Sigmoid colon (tissue), 7 donors: ENCODE results near the gene IQCE. TPM values are rescaled to one million over a fixed set of nuclear protein-coding genes. Genes with fewer than 3 reads are reported as not detected.

Source experiments
- DNase-seq: peaks from one replicate; pipeline ENCODE4 v3.0.0-alpha.2; 2019
- H3K27ac ChIP-seq, 4 donors: fragments of 200-600 bp; sonication (generic); one replicate each; pipeline ENCODE4 v1.5.1; 2016 to 2019; ENCODE audit warnings: mild to moderate bottlenecking in 1 of 4
- H3K27me3 ChIP-seq, 3 donors: fragments of 200-600 bp; sonication (generic); one replicate each; pipeline ENCODE4 v1.5.1; 2019; ENCODE audit warnings: mild to moderate bottlenecking in 1 of 3
- H3K36me3 ChIP-seq, 4 donors: fragments of 200-600 bp; sonication (generic); one replicate each; pipeline ENCODE4 v1.5.1; 2016 to 2019
- H3K4me1 ChIP-seq, 4 donors: fragments of 200-600 bp; sonication (generic); one replicate each; pipeline ENCODE4 v1.5.1; 2017 to 2019
- H3K4me3 ChIP-seq, 4 donors: fragments of 200-600 bp; sonication (generic); one replicate each; pipeline ENCODE4 v1.5.1; 2017 to 2019; ENCODE audit warnings: mild to moderate bottlenecking in 2 of 4, moderate library complexity in 1 of 4
- H3K9me3 ChIP-seq, 4 donors: fragments of 200-600 bp in 3 of 4; sonication (generic) in 3 of 4; one replicate each; pipeline versions ENCODE4 v1.5.1 to v1.6.1; 2013 to 2019
- EP300 ChIP-seq, 4 donors: sonication (generic); formaldehyde crosslinking; IDR thresholded peaks; one replicate each; pipeline ENCODE4 v1.6.1; 2017; ENCODE audit warnings: antibody characterized with exemption in 4 of 4
- POLR2A ChIP-seq, 2 donors: fragments of 450-650 bp; IDR thresholded peaks; one replicate each; pipeline ENCODE4 v1.6.1; 2016; ENCODE audit warnings: antibody characterized with exemption in 2 of 2, mild to moderate bottlenecking in 2 of 2, moderate library complexity in 2 of 2
- POLR2AphosphoS5 ChIP-seq, 4 donors: sonication (generic); formaldehyde crosslinking; IDR thresholded peaks; one replicate each; pipeline ENCODE4 v1.6.1; 2017; ENCODE audit warnings: antibody characterized with exemption in 4 of 4
- WGBS, 2 donors: extraction: QIAGEN DNeasy Blood & Tissue Kit; methylation state at CpG; one replicate each; pipeline ENCODE4 v1.1.7; 2013; 5-methylcytosine and 5-hydroxymethylcytosine counted together
- intact Hi-C: fragments of 100-400 bp; cut with DNase I; formaldehyde crosslinking; loops from one replicate; pipeline ENCODE4 v1.15.1; 2023
- polyA plus RNA-seq, 3 donors: library from polyadenylated mRNA; stranded (reverse); fragments of 200-250 nt; gene quantifications; one replicate each; pipeline ENCODE4 v1.2.3, GENCODE V29; 2013
- total RNA-seq, 4 donors: library from RNA; depleted of rRNA; stranded (reverse); fragments of >200 nt; gene quantifications; one replicate each; pipeline ENCODE4 v1.1.0, GENCODE V29; 2016
- TF ChIP-seq, protein P1 (sequence below), 4 experiments: fragments of 450-650 bp in 3 of 4; fragments of 200-600 bp in 1 of 4; IDR thresholded peaks; one replicate each; pipeline ENCODE4 v1.5.1; 2016 to 2019; ENCODE audit warnings: antibody characterized with exemption in 4 of 4, mild to moderate bottlenecking in 3 of 4, moderate library complexity in 2 of 4
- donor health status: healthy with polysubstance abuse.
- donor health status: Bipolar disorder and iron deficiency.
- donor health status: healthy.

IQCE gene, protein sequence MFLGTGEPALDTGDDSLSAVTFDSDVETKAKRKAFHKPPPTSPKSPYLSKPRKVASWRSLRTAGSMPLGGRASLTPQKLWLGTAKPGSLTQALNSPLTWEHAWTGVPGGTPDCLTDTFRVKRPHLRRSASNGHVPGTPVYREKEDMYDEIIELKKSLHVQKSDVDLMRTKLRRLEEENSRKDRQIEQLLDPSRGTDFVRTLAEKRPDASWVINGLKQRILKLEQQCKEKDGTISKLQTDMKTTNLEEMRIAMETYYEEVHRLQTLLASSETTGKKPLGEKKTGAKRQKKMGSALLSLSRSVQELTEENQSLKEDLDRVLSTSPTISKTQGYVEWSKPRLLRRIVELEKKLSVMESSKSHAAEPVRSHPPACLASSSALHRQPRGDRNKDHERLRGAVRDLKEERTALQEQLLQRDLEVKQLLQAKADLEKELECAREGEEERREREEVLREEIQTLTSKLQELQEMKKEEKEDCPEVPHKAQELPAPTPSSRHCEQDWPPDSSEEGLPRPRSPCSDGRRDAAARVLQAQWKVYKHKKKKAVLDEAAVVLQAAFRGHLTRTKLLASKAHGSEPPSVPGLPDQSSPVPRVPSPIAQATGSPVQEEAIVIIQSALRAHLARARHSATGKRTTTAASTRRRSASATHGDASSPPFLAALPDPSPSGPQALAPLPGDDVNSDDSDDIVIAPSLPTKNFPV
- total RNA-seq (10 to 100 TPM in 2 of 4 donors, 1 to 10 TPM in 2; 6.4 to 22.4 (median 11.8) TPM), polyA plus RNA-seq (10 to 100 TPM in 1 of 3 donors, 1 to 10 TPM in 2; 8.1 to 19.6 (median 9.6) TPM)

DNA sequence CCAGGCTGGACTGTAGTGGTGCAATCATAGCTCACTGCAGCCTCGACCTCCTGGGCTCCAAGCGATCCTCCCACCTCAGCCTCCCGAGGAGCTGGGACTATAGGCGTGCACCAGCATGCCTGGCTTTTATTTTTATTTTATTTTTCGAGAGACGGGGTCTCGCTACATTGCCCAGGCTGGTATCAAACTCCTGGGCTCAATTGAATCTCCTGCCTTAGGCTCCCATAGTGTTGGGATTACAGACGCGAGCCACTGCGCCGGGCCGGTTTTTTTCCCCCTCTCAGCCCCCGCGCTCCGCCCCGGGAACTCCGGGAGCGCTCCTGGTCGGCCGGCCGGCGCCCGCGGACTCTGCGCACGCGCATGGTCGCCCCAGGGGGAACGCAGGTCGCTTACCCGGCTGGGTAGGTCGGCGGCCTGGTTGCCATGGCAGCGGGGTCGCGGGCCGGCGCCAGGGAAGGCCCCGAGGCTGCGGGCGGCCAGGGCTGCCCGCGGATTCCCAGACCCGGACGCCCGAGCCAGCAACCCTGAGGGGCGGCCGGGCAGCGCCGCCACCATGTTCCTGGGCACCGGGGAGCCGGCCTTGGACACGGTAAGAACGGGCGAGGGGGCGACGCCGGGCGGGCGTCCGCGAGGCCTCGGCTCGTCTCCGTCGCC lies at the start of gene IQCE:
Gene IQCE, plus strand, starts transcription at position 351 of the 654 bp plus-strand sequence. Its CDS starts 203 bp downstream, at position 554.
- peak within 1 kb of the TSS; percentile 66 to 86 (median 70) for H3K27ac ChIP-seq
- no peaks in the 10 kb centered on the region for H3K9me3 ChIP-seq
- peaks cover 0 to 39% (median 35%) of the 10 kb centered on the region in 4 donors for H3K4me1 ChIP-seq
- TF ChIP-seq, protein P1, sequence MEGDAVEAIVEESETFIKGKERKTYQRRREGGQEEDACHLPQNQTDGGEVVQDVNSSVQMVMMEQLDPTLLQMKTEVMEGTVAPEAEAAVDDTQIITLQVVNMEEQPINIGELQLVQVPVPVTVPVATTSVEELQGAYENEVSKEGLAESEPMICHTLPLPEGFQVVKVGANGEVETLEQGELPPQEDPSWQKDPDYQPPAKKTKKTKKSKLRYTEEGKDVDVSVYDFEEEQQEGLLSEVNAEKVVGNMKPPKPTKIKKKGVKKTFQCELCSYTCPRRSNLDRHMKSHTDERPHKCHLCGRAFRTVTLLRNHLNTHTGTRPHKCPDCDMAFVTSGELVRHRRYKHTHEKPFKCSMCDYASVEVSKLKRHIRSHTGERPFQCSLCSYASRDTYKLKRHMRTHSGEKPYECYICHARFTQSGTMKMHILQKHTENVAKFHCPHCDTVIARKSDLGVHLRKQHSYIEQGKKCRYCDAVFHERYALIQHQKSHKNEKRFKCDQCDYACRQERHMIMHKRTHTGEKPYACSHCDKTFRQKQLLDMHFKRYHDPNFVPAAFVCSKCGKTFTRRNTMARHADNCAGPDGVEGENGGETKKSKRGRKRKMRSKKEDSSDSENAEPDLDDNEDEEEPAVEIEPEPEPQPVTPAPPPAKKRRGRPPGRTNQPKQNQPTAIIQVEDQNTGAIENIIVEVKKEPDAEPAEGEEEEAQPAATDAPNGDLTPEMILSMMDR (IDR thresholded peaks at IDR 0.05) = no peak
- TF ChIP-seq POLR2AphosphoS5 (IDR thresholded peaks at IDR 0.05) = peak in 3 of 4 donors; percentile 39 to 66 (median 56)
- H3K27me3 ChIP-seq = no peaks in the 10 kb centered on the region
- H3K4me3 ChIP-seq = peak within 1 kb of the TSS; percentile 54 to 100 (median 84)
- H3K36me3 ChIP-seq = no peaks in the 10 kb centered on the region
- peak; percentile 97 for DNase-seq
- intact Hi-C loops = loop anchor here (5.0 kb wide), 5 partner anchors 74 to 284 kb away; partner anchors contain the start of genes CHST12, EIF3B, GNA12 and TTYH3
- WGBS, 2 donors = 1 to 2% methylated on average over 66 of the region's 66 CpGs

DNA sequence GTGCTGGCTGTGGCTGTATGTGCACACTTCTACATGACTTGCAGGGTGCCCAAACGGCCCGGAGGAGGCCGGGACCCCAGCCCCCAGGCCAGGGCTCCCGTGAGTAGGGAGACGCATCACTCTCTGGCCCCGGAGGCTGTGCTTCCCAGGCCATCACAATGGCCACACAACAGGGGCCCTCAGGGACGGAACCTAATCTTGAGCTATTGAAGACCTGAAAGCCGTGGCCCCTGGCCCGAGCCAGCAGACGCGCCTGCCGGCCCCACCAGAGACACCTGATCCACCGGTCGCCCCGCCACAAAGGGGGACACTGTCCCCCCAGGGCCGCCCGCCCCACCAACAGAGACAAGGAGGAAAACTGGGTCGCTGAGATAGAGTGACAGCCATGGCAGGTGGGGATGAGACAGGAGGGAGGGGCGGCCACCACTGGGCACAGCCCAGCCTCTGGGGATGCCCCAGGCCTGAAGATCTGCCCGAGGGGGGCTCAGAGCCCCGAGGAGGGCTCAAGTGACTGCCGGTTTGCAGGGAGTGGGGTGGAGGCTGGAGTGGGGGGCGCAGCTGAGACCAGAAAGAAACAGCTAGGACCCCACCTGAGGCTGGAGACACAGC lies 49.4 kb upstream of the IQCE start:
- Histone ChIP-seq H3K4me3 (no peak overlapping the region), H3K4me1 (peaks cover 0 to 16% (median 10%) of the 10 kb centered on the region in 4 donors), H3K36me3 (no peaks in the 10 kb centered on the region), H3K27me3 (no peaks in the 10 kb centered on the region), H3K27ac (no peak overlapping the region), H3K9me3 (no peaks in the 10 kb centered on the region)
- intact Hi-C loops = no loop called here
- WGBS, 2 donors = 77 to 84% methylated on average over 23 of the region's 23 CpGs
- DNase-seq = no peak
- no peak for TF ChIP-seq POLR2A (IDR thresholded peaks at IDR 0.05)
- TF ChIP-seq EP300 (IDR thresholded peaks at IDR 0.05) = no peak
- TF ChIP-seq, protein P1 (IDR thresholded peaks at IDR 0.05) = no peak
- TF ChIP-seq POLR2AphosphoS5 (IDR thresholded peaks at IDR 0.05) = no peak

DNA sequence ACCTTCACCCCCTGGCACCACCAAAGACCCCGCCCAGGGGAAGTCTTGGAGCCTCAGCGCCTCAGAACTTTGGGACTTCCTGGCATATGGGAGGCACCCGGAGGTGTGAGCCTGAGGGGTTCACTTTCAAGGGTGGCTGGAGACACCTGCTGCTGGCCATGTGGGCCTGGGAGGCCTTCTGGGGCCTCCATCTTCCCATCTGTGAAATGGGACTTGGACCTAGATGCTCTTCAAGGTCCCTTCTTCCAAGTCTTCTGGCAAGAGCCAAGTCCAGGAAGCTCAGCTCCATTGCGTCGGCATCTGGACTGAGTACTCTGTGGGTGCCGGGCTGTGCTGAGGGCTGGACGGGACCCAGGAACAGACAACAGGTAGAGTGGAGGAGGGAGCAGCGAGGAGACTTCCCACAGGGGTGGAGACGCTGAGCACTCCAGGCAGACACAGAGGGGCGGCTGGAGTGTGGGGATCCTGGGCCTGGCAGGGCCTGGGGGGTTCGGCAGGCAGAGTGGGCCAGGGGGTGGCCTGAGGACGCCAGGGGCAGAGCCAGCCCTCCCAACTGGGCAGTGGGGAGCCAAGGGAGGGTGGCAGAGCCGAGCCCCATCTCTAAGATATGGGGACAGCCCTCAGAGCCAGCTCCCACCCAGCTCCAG lies 48.5 kb upstream of the IQCE start:
- Histone ChIP-seq H3K36me3 (no peaks in the 10 kb centered on the region), H3K27me3 (no peaks in the 10 kb centered on the region), H3K27ac (peak overlapping the region in 2 of 4 donors; percentile 26 to 49), H3K4me1 (peaks cover 0 to 16% (median 10%) of the 10 kb centered on the region in 4 donors), H3K9me3 (no peaks in the 10 kb centered on the region), H3K4me3 (no peak overlapping the region)
- WGBS, 2 donors = 87 to 88% methylated on average over 13 of the region's 13 CpGs
- intact Hi-C loops = no loop called here
- TF ChIP-seq, protein P1 (IDR thresholded peaks at IDR 0.05) = no peak
- no peak for DNase-seq
